Measurements from ENCODE around the gene CASD1.

Gene CASD1

DNA sequence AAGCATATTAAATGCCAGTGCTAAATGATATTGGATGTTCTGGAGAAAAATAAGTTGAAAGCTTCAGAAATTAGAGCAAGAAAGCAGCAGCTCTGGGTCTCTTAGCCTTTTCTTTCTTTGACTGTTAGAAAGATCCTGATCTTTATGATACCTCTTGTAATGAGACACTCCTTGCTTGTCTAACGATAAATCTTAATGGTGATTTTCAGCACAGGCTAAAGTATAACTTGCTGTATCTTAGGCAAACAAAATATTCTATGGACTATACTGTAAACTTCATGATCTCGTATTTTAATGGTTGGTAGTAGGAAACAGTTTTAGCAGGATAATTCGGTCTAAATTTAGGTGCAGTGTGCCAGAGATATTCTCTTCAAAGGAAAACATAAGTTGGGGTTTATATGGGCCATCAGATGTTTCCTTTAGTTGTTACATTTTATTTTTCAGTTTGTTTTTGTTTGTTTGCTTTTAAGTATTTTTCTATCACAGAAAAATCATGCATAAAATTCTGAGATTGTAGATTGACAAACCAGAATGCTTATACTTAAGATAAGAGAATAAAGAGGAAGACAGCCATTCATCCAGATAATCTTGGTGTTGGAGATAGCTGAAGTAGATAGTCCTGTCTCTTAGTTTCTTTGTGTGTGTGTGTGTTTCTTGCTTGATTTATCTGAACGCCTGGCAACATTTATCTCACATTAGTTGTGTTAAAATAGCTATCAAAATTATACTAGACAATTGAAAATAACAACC, 4.7 kb downstream of the CASD1 start:
- no peak for DNase-seq

GRCh38 chr7:94514917-94515316, 5.3 kb downstream of the CASD1 start:
- DNase-seq, result no peak

GRCh38 chr7:94525923-94526322, 16.3 kb downstream of the CASD1 start:
- no peak for DNase-seq

GRCh38 chr7:94529516-94529915, 19.9 kb downstream of the CASD1 start:
- no peak for DNase-seq

DNA sequence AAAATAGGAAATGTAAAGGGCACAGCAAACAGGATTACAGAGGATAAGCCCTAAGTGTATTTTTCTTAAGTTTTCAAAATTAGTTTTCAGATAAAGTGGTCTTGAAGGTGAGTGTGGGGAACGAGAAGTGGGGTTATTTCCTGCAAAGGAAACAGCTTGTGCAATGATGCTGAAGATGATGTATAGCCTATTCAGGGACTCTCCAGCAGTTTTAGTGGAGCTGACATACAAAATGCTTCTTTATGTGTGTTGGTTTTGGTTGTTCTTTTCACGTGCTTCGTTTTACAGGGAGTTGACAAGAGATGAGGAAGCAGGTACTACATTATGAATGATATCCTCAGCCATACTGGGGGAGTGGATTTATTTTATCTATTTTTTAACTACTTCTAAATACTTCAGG, 20.5 kb downstream of the CASD1 start:
- DNase-seq, result no peak

DNA sequence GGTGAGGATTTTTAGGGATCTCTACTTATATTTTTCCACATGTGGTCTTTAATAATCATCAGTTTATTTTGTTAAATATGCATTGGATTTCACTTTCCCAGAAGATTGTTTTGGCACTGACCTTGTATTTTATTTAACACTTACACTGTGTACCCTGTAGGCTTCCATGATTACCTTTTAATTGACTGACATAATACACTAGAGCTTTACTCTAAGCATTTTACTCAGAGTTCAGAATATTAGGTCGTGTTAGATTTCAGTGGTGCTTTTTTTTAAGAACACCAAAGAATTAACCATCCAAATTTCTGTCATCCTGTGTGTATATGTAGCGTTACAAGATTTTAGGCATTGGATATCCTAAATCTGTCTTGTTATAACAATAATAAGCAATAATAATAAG, 23.1 kb downstream of the CASD1 start:
- DNase-seq, result no peak

DNA sequence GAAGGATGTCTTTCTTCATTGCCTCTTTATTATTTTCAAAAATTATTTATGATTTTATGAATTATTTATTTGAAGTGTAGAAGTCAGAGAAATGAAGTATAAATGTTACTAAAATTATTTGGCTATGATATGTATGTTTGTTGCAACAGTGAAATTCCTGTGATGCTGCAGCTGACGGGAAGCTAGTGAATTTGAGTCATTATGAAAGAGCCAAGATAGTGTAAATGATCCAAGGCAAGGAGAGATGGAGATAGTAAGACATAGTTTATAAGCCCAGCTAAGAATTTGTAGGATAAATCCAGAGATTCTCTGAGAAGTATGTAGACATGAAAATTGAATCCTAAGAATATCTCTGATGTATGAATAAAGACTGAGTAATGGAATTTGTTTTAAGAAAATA, 30.8 kb downstream of the CASD1 start:
- no peak for DNase-seq

DNA sequence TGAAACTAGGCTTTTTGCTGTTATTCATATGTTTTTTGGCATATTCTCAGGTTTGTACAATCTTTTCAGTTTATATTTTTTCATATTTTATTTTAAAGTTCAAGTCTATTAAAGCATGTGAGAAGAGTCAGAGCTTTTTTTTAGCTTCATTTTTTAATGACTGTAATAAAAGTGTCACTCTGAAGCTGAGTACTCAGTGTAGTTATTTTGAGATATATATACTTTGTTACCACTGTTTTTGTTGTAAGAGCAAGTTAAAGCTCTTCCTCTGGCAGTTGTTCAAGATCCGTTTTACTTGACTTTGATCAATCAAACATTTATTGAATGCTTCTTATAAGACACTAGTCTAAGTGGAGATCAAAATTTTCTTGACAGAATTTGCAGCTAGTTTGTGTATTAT, 37.5 kb downstream of the CASD1 start:
- no peak for DNase-seq

DNA sequence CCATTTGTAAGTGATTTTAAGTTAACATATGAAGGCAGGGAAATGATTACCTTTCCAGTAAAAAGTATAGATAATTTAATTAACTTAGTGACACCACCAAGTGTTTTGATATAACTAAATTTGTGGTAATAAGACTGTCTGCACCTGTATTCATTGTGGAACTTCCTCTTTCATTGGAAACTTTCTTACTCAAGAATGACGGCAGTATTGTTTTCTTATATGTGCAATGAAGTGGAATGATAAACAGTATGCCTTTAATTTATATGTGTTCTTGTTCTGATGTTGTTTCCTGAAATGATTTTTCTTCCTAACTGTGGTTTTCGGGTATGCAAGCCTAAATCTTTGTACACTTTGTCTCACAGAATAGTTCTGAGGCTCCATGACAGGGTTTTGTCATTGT, 46.4 kb downstream of the CASD1 start:
- DNase-seq, result no peak

- no peak for DNase-seq
Measured at GRCh38 chr7:94557215-94557614, 47.6 kb downstream of the CASD1 start.

DNA sequence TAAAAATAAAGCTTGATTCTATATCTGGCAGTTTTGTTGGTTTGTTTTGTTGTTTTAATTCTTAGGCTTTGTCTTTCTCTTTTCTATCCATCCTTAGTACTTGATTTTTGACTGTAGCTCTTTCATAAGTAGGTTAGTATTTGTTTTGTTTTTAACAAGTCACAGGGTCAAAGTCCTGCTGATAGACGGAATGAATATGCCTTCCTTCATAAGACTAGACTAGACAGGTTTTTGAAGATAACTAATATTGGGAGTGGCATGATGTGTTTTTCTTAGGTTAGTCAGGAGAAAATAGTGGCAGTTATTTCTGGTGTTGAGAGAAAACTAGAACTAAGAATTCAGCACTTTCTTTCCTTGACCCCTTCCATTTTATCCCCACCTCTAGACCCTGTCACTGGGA, 50.4 kb downstream of the CASD1 start:
- DNase-seq, result no peak

DNA sequence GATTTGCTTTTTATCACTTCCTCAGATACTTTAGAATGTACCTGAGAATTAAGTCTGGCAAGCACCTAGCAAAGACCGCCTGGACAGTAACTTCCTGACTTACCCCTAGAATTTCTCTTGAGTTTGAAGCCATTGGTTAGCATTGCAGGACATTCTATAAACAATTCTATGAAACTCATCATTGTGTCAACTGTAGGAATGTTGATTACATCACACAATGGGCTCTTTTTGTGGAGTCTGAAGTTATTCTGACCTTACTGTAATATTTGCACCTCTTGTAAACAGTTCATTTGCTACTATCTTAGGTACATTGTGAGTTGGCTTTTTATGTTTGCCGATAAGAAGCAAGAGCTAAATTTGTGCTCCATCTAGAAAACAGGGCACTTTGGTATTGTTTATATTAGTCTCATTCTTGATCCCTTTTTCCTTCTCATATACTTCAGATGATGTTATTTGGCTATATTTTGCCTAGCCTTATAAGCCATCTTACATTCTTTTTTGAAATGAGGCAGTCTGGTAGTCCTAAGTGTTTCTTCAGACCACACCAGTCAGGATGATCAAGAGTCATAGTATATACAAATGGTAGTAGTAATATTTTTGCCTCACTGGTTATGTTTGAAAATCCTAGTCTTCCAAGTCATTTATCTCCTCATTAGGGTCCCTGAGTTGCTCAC, 52.4 kb downstream of the CASD1 start:
- DNase-seq, result no peak

DNA sequence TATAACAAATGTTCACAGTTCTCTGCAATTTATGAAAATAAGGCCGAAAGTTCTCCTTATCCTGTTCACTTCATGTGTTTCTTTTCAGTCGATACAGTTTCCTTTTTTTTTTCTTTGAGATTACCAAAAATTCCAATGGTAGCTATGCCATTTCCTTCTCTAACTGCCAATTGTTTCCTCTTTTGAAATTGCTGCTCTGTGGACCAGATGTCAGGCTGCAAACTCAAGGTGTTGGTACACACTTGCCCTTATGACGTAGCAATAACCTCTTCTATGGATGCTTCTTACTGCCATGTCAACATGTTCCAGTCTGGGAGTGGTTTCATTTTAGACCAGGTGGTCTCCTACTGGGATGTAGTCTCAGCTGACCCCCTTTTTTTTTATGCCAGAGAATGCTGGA, 52.9 kb downstream of the CASD1 start:
- DNase-seq, result no peak

DNA sequence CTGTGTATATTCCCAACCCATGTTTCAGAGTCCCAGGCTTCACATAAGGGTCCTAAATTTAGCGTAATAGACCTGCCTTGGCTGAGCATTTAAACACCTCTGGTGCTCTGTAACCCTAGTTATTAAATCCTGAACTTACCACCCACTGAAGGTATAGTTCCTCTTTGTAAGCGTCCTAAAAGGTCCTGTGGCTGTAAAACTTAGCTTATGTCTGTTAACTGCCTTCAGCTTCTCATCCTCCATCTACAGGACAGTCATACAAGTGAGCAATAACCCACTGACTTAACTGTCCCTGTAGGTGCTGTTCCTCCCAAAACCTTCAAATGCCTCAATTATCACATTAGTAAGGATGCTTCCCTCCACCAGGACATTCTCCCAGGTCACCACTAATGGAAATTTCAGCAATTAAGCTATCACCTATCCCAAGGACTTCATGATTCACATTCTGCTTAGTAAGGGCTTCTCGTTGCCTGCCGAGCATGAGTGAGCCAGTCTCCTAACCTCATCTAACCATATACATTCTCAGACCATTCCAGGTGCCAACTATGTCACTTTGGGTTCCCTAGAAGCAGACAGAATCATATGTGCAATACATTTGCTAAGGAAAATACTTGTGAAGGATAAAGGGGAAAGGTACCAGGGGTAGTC, 55.8 kb downstream of the CASD1 start:
- DNase-seq, result no peak

- no peak for DNase-seq
Measured at GRCh38 chr7:94567396-94567795, 57.8 kb downstream of the CASD1 start.

DNA sequence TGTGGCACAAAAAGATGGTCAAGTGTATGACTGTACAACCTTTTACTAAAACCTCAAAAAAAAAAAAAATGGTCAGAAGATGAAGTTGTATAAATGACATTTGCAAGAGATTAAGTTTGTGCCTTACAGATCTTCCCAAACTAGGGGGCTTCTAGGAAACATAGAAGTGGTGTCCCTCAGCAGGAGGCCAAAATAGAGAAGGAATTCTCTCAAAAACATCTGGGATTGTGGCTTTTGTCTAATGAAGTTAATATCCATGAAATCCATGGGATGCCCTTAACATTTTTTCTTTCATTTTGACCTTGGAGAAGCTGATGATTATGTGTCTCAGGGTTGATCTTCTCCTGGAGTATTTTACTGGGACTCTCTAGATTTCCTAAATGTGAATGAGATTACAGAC, 62.2 kb downstream of the CASD1 start:
- DNase-seq, result no peak

DNA sequence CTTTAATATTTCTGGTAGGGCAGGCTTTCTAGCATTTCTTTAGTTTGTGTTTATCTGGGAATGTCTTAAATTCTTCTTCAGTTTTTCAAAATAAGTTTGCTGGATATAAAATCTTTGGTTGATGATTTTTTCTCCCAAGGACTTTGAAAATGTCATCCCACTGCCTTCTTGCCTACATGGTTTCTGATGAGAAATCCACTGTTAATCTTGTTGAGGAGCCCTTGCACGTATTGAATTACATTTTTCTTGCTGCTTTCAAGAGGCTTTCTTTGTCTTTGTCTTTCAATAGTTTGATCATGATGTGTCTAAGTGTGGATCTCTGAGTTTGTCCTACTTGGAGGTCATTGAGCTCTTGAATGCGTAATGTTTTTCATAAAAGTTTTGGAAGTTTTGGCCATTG, 66.0 kb downstream of the CASD1 start:
- no peak for DNase-seq

DNA sequence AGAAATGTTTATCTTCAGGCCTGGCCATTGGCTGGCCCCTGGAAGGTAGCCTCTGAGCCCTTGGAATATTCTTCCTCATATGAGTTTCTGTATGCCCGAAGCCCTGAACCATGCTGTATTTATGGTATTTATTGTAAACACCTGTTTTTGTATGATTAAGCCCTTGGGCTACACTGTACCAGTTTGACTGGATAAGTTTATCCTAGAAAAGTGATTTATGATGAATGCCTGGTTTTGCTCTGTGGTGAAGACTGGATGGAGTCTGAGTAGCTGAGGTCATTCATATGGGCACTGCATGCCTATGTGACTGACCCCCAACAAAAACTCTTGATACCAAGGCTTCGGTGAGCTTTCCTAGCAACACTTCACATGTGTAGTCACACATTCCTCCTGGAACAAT, 66.7 kb downstream of the CASD1 start:
- DNase-seq, result no peak

DNA sequence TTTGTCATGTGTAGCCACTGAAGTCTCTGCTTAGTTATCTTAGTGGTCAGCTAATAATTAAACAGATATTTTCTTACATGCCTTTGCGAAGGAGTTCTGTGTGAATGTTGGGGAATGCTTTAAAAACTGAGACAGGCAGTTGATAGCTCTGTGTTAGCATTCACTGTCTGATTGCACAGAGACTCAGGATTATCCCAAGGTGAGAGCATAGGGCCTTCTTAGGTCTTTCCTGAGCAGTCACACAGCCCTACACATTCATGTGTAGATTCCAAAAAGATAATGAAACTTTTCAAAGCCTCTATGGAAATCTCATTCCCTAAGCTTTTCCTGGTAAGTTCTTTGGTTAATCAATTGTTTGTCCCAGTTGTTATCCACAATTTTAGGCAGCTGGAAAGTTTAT, 67.7 kb downstream of the CASD1 start:
- DNase-seq, result no peak

GRCh38 chr7:94578614-94579013, 69.0 kb downstream of the CASD1 start:
- DNase-seq, result no peak

- no peak for DNase-seq
Measured at GRCh38 chr7:94579470-94579869, 69.9 kb downstream of the CASD1 start.

DNA sequence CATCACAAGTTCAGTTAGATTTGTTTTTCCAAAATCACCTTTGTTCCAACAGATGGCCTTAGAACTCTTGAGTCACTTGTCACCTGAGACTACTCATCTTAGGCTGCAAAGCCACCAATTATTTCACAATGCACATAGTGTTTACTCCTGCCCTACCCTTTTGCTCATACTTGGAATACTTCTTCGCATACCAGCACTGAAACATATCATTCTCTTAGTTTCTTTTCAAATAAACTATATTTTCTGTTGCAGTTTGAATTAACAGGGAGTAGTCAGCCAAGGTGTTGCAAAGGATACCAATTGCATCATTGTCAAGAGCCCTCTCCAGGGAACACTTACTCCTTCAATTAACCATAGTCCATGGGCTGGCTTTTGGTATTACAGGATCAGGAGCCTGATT, 71.0 kb downstream of the CASD1 start:
- DNase-seq, result no peak

GRCh38 chr7:94584113-94584512, 74.5 kb downstream of the CASD1 start:
- no peak for DNase-seq

GRCh38 chr7:94588075-94588474, 78.5 kb downstream of the CASD1 start:
- no peak for DNase-seq

Measured in activated naive CD4-positive, alpha-beta T cell treated with Interleukin-2 at 50 U/mL for 16 hours (primary cell).